Muscle layer of duodenum (tissue), 2 donors: Measurements from ENCODE around the gene GZF1.
A peak's percentile ranks its signal among the peaks of the same experiment; 100 is the strongest.

Source experiments
- H3K27ac ChIP-seq: one replicate; pipeline ENCODE4 v1.7.0; 2013; ENCODE audit warnings: mild to moderate bottlenecking, low read length
- H3K27me3 ChIP-seq: one replicate; pipeline ENCODE4 v1.7.0; 2013; ENCODE audit warnings: low read depth, mild to moderate bottlenecking, control low read depth, low read length
- H3K36me3 ChIP-seq, 2 donors: one replicate each; pipeline ENCODE4 v1.7.0; 2013; ENCODE audit warnings: low read length in 2 of 2, control low read depth in 1 of 2, mild to moderate bottlenecking in 1 of 2; ENCODE audit not compliant: insufficient read depth in 2 of 2, control insufficient read depth in 1 of 2
- H3K4me1 ChIP-seq, 2 donors: one replicate each; pipeline ENCODE4 v1.7.0; 2013; ENCODE audit warnings: low read length in 2 of 2, mild to moderate bottlenecking in 2 of 2, control low read depth in 1 of 2, moderate library complexity in 1 of 2; ENCODE audit not compliant: insufficient read depth in 2 of 2, control insufficient read depth in 1 of 2
- H3K4me3 ChIP-seq, 2 donors: one replicate each; pipeline ENCODE4 v1.7.0; 2013; ENCODE audit warnings: low read length in 2 of 2, low read depth in 1 of 2, mild to moderate bottlenecking in 1 of 2
- H3K9me3 ChIP-seq, 2 donors: one replicate each; pipeline ENCODE4 v1.7.0; 2013; ENCODE audit warnings: low read length in 2 of 2, control low read depth in 1 of 2, mild to moderate bottlenecking in 1 of 2; ENCODE audit not compliant: control insufficient read depth in 1 of 2
- donor health status: healthy.

GZF1 gene

DNA sequence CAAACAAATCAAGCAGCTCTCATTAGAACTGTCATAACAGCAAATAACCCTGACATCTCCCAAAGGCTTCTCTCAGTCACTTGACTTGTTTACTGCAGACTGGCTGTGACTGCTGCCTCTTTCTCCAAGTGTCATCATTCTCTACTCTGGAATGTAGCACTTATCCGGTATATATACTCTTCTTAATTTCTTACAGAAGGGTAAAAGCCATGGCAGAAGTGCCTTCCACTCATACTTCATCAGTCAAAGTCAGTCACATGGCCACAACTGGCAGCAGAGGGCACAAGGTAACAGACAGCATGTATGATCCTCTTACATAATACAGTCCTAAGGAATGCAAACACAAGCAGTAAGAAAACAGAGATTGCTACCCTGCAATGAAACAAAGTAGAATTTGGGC lies 50.0 kb downstream of the GZF1 start:
- H3K27ac ChIP-seq, result no peak overlapping the region
- no peaks in the 10 kb centered on the region for H3K9me3 ChIP-seq
- H3K4me1 ChIP-seq, result peaks cover 0 to 28% of the 10 kb centered on the region in 2 donors
- H3K36me3 ChIP-seq, result no peaks in the 10 kb centered on the region
- no peak overlapping the region for H3K4me3 ChIP-seq
- no peaks in the 10 kb centered on the region for H3K27me3 ChIP-seq

DNA sequence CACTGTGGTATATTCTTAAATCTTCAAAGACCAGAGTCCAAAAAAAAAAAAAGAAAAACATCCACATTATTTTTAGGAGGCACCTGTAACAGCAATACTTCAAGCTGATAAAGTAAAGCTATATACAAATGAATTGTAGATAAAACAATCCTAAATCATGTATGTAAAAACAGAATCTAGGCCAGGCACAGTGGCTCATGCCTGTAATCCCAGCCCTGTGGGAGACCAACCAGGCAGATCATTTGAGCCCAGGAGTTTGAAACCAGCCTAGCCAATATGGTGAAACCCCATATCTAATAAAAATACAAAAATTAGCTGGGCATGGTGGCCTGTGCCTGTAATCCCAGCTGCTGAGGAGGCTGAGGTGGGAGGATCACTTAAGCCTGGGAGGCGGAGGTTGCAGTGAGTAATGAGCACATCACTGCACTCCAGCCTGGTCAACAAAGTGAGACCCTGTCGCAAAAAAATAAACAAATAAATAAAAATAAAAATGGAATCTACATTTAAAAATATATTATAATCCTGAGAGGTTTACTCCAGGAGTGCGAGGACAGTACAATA lies 52.0 kb downstream of the GZF1 start:
- Histone ChIP-seq H3K27ac (no peak overlapping the region), H3K4me1 (peaks cover 0 to 40% of the 10 kb centered on the region in 2 donors), H3K9me3 (no peaks in the 10 kb centered on the region), H3K36me3 (no peaks in the 10 kb centered on the region), H3K4me3 (no peak overlapping the region), H3K27me3 (no peaks in the 10 kb centered on the region)

- Histone ChIP-seq H3K27ac (no peak overlapping the region), H3K4me3 (no peak overlapping the region), H3K9me3 (no peaks in the 10 kb centered on the region), H3K4me1 (peaks cover 0 to 46% of the 10 kb centered on the region in 2 donors), H3K36me3 (no peaks in the 10 kb centered on the region), H3K27me3 (no peaks in the 10 kb centered on the region)
These were observed 52.7 kb downstream of the GZF1 start for GRCh38 chr20:23414526-23415188.

- Histone ChIP-seq H3K36me3 (no peaks in the 10 kb centered on the region), H3K27ac (no peak overlapping the region), H3K4me1 (peaks cover 0 to 48% of the 10 kb centered on the region in 2 donors), H3K9me3 (no peaks in the 10 kb centered on the region), H3K27me3 (no peaks in the 10 kb centered on the region), H3K4me3 (no peak overlapping the region)
These were observed 53.6 kb downstream of the GZF1 start for GRCh38 chr20:23415555-23415954.

- Histone ChIP-seq H3K27ac (no peak overlapping the region), H3K36me3 (no peaks in the 10 kb centered on the region), H3K4me1 (peaks cover 0 to 46% of the 10 kb centered on the region in 2 donors), H3K9me3 (no peaks in the 10 kb centered on the region), H3K4me3 (no peak overlapping the region), H3K27me3 (no peaks in the 10 kb centered on the region)
These were observed 54.1 kb downstream of the GZF1 start for GRCh38 chr20:23415959-23416583.

GRCh38 chr20:23417861-23418260 lies 55.9 kb downstream of the GZF1 start:
- H3K4me3 ChIP-seq, result no peak overlapping the region
- peaks cover 0 to 33% of the 10 kb centered on the region in 2 donors for H3K4me1 ChIP-seq
- H3K36me3 ChIP-seq, result no peaks in the 10 kb centered on the region
- no peaks in the 10 kb centered on the region for H3K27me3 ChIP-seq
- no peak overlapping the region for H3K27ac ChIP-seq
- H3K9me3 ChIP-seq, result no peaks in the 10 kb centered on the region

GRCh38 chr20:23419657-23419994 lies 57.6 kb downstream of the GZF1 start:
- Histone ChIP-seq H3K27me3 (no peaks in the 10 kb centered on the region), H3K36me3 (no peaks in the 10 kb centered on the region), H3K4me3 (peak overlapping the region; percentile 81 to 97), H3K4me1 (peaks cover 0 to 33% of the 10 kb centered on the region in 2 donors), H3K9me3 (no peaks in the 10 kb centered on the region), H3K27ac (peak overlapping the region; percentile 87)

GRCh38 chr20:23419995-23420901 lies 58.3 kb downstream of the GZF1 start:
- peak overlapping the region; percentile 81 to 97 for H3K4me3 ChIP-seq
- peak overlapping the region; percentile 87 for H3K27ac ChIP-seq
- no peaks in the 10 kb centered on the region for H3K9me3 ChIP-seq
- no peaks in the 10 kb centered on the region for H3K27me3 ChIP-seq
- no peaks in the 10 kb centered on the region for H3K36me3 ChIP-seq
- H3K4me1 ChIP-seq, result peaks cover 0 to 33% of the 10 kb centered on the region in 2 donors

DNA sequence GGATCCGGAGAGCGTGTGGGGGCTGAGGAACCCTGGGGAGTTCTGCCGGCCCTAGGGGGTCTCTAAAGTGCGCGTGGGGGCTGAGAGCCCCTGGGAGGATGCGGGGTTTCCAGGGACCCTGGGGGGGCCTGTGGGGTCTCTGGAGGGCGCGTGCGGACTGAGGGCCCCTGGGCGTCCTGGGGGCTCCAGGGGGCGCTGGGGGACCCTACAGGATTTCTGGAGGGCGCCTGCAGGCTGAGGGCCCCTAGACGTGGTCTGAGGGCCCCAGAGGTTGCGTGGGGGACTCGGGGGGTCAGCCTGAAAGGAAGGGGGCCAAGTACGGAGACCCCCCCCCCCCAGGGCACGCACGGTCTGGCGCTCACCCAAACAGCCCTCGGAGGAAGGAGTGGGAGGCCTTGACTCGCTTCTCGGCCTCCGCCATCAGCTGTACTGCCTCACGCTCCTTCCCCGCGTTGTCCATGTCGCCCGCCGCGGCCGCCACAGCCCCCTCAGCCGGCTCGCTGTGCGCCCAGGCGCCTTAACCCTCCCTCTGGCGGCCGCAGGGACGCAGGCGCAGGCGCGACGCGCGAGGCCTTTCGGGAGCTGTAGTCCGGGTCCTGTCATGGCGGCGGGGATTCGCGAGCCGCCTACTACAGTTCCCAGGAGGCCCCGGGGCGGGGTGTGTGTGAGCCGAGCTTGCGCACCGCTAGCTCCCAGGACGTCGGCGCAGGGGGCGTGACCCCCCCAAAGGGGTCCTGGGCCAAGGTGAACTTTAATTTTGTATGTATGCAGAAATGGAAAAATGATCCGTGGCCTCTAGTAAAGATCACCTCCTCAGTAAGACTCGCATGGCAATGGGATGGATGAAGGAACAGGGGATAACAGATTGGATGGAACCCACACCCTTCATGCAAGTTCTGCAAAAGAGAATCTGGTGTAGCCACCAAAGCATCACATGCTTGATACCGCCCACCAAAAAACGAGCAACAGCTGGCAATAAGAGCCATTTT lies 59.3 kb downstream of the GZF1 start, which contains the start of gene NAPB:
Gene NAPB (minus strand): TSS at position 546 of the 989 bp plus-strand sequence. CDS start 86 bp downstream, at position 460.
- H3K27ac ChIP-seq, result peak within 1 kb of the TSS; percentile 87
- peaks cover 0 to 27% of the 10 kb centered on the region in 2 donors for H3K4me1 ChIP-seq
- no peaks in the 10 kb centered on the region for H3K27me3 ChIP-seq
- H3K36me3 ChIP-seq, result no peaks in the 10 kb centered on the region
- peak within 1 kb of the TSS; percentile 81 to 97 for H3K4me3 ChIP-seq
- H3K9me3 ChIP-seq, result no peaks in the 10 kb centered on the region
